ENCODE measurements around the gene ADAMTS20.

The ADAMTS20 gene

GRCh38 chr12:43392116-43392515 lies 159.9 kb downstream of the ADAMTS20 start:
- intact Hi-C loops (cut with DNase I; ENCODE audit: low total_unique reads) = no loop called here

GRCh38 chr12:43381879-43382278 lies 170.1 kb downstream of the ADAMTS20 start:
- H3K4me1 ChIP-seq = no peaks in the 10 kb centered on the region
- no peak for DNase-seq
- H3K36me3 ChIP-seq = no peaks in the 10 kb centered on the region
- H3K9me3 ChIP-seq = peaks cover 0 to 6% (median 2%) of the 10 kb centered on the region in 3 donors
- H3K4me3 ChIP-seq = no peak overlapping the region
- H3K27ac ChIP-seq = no peak overlapping the region
- no peaks in the 10 kb centered on the region for H3K27me3 ChIP-seq
- intact Hi-C loops (cut with DNase I; ENCODE audit: low total_unique reads) = no loop called here
- TF ChIP-seq CTCF (IDR thresholded peaks at IDR 0.05) = no peak

More at GRCh38 chr12:43392116-43392515, 159.9 kb downstream of the ADAMTS20 start:
- DNase-seq = no peak
- H3K4me3 ChIP-seq = no peak overlapping the region
- H3K36me3 ChIP-seq = no peaks in the 10 kb centered on the region
- H3K4me1 ChIP-seq = no peaks in the 10 kb centered on the region
- H3K9me3 ChIP-seq = no peaks in the 10 kb centered on the region
- H3K27me3 ChIP-seq = no peaks in the 10 kb centered on the region
- no peak for TF ChIP-seq CTCF (IDR thresholded peaks at IDR 0.05)
- H3K27ac ChIP-seq = no peak overlapping the region

- Histone ChIP-seq H3K9me3 (peaks cover 0 to 6% (median 2%) of the 10 kb centered on the region in 3 donors), H3K4me3 (no peak overlapping the region), H3K27me3 (no peaks in the 10 kb centered on the region), H3K36me3 (no peaks in the 10 kb centered on the region), H3K27ac (no peak overlapping the region), H3K4me1 (no peaks in the 10 kb centered on the region)
- TF ChIP-seq CTCF (IDR thresholded peaks at IDR 0.05) = no peak
- DNase-seq = no peak
- intact Hi-C loops (cut with DNase I; ENCODE audit: low total_unique reads) = no loop called here
These were observed 173.6 kb downstream of the ADAMTS20 start for GRCh38 chr12:43378448-43378847.

GRCh38 chr12:43370263-43370662 lies 181.7 kb downstream of the ADAMTS20 start:
- H3K4me1 ChIP-seq = no peaks in the 10 kb centered on the region
- H3K36me3 ChIP-seq = no peaks in the 10 kb centered on the region
- H3K4me3 ChIP-seq = no peak overlapping the region
- TF ChIP-seq CTCF (IDR thresholded peaks at IDR 0.05) = no peak
- peaks cover 0 to 3% (median 0%) of the 10 kb centered on the region in 3 donors for H3K9me3 ChIP-seq
- H3K27ac ChIP-seq = no peak overlapping the region
- intact Hi-C loops (cut with DNase I; ENCODE audit: low total_unique reads) = no loop called here
- DNase-seq = no peak
- no peaks in the 10 kb centered on the region for H3K27me3 ChIP-seq

- no peak overlapping the region for H3K27ac ChIP-seq
- no peak for DNase-seq
- H3K4me3 ChIP-seq = no peak overlapping the region
- H3K9me3 ChIP-seq = no peaks in the 10 kb centered on the region
- TF ChIP-seq CTCF (IDR thresholded peaks at IDR 0.05) = no peak
- no peaks in the 10 kb centered on the region for H3K27me3 ChIP-seq
- no peaks in the 10 kb centered on the region for H3K4me1 ChIP-seq
- no peaks in the 10 kb centered on the region for H3K36me3 ChIP-seq
- intact Hi-C loops (cut with DNase I; ENCODE audit: low total_unique reads) = no loop called here
These were observed 188.9 kb downstream of the ADAMTS20 start for GRCh38 chr12:43362910-43363694.

Data from tibial artery (tissue), 4 donors.